Measurements from ENCODE around the gene PNLDC1. TPM values are rescaled to one million over a fixed set of nuclear protein-coding genes. Genes with fewer than 3 reads are reported as not detected.
"Not testable (repeated sequence)": the region's sequence is repeated elsewhere in the genome, so short reads cannot be mapped to it uniquely, and the experiment has no call there.

The PNLDC1 gene
- total and polyA plus RNA-seq, 9 of the 15 experiments (the other 6 are each of a cell fraction or from before 2014, with no cell fraction given), result 0.12 TPM; not detected in 8

DNA sequence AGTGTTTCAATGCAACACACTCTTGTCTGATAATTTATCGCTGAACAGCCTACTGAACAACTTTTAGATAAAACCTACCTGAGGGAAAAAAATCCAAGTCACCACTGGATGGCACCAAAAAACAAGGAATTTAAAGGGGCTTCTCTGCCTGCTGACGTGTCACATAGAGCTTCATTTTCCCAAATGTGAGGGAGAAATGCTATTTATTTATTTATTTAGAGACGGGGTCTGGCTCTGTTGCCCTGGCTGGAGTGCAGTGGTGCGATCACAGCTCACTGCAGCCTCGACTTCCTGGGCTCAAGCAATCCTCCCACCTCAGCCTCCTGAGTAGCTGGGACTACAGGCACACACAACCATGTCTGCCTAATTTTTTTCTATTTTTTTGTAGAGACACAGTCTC is 63.3 kb downstream of the PNLDC1 start:
- not testable (repeated sequence) for H3K9me3 ChIP-seq (replicated peaks; ENCODE audit: control insufficient read depth, insufficient read depth, low read depth, low read length); H3K4me2 ChIP-seq (ENCODE audit: insufficient read depth, low read length); H2AFZ ChIP-seq (ENCODE audit: low read depth, low read length); H3K9ac ChIP-seq (ENCODE audit: insufficient read depth in 1 of 2, low read depth in 2 of 2, low read length in 2 of 2); H3K79me2 ChIP-seq (ENCODE audit: control insufficient read depth, insufficient read depth, low read length); H4K20me1 ChIP-seq (replicated peaks; ENCODE audit: control insufficient read depth, insufficient read depth, low read length); H3K36me3 ChIP-seq (ENCODE audit: control insufficient read depth, insufficient read depth, low read length); H3K4me3 ChIP-seq; H3K9me1 ChIP-seq (ENCODE audit: control insufficient read depth, insufficient read depth, low read length); BruUV-seq (replicated peaks); H3K4me1 ChIP-seq (replicated peaks in 1 of 2; ENCODE audit: control insufficient read depth in 2 of 2, insufficient read depth in 2 of 2, low read length in 2 of 2); H3K27ac ChIP-seq (ENCODE audit: extremely low read depth, low read depth, low read length); TF ChIP-seq ATF1 (CRISPR knock-in tag; IDR thresholded peaks at IDR 0.05)
- peaks cover 18 to 32% of the 10 kb centered on the region in 2 experiments for H3K27me3 ChIP-seq (ENCODE audit: control insufficient read depth in 2 of 2, insufficient read depth in 2 of 2, low read length in 2 of 2)
- CTCF ChIA-PET (ENCODE audit: low intra/inter-chr PET ratio), result interaction anchor here (0.7 to 1.8 kb wide), 7 partner anchors 75 to 593 kb away, joined by 3 to 19 read pairs (median 4); no protein-coding TSS in a partner anchor
- FAIRE-seq (peak; percentile 72), DNase-seq (ENCODE audit: extremely low read depth in 1 of 4, low spot score in 3 of 4) (peak; percentile 40 to 77 (median 62)), ATAC-seq (peak; percentile 87)
- intact Hi-C loops (cut with micrococcal nuclease), result loop anchor here (1.0 to 10.0 kb wide), 6 partner anchors 78 to 671 kb away; no protein-coding TSS in a partner anchor
- 3% methylated on average over 5 of the region's 5 CpGs for WGBS (ENCODE audit: insufficient coverage, low coverage, missing lambda C conversion rate)
- in situ Hi-C loops (cut with MboI), result loop anchor here (10.0 kb wide), 1 partner anchor 591 kb away; no protein-coding TSS in a partner anchor
- POLR2A ChIA-PET, result interaction anchor here (0.7 to 1.0 kb wide), 2 partner anchors 19 to 24 kb away, joined by 3 read pairs; no protein-coding TSS in a partner anchor
- TF ChIP-seq MAZ (CRISPR knock-in tag; conservative IDR thresholded peaks at IDR 0.05 in 1 of 2, IDR thresholded peaks at IDR 0.05 in 1 of 2) (0 out of 4 replicates have a peak, but pooled peaks of 1 of the 2 experiments have one; percentile 7), CC2D1A (IDR thresholded peaks at IDR 0.05) (0 out of 2 replicates have a peak, but pooled peaks have one; percentile 35), MAFG (tag; conservative IDR thresholded peaks at IDR 0.05) (peak; percentile 47), ATF7 (IDR thresholded peaks at IDR 0.05) (peak; percentile 43; the same call in 1 of the 2 replicates), LCOR (CRISPR knock-in tag; IDR thresholded peaks at IDR 0.05) (0 out of 2 replicates have a peak, but pooled peaks have one; percentile 42), ATF1 (tag; IDR thresholded peaks at IDR 0.05) (peak; percentile 84), RAD21 (CRISPR knock-in tag; conservative IDR thresholded peaks at IDR 0.05 in 1 of 2, IDR thresholded peaks at IDR 0.05 in 1 of 2) (peak; percentile 92 to 94), ZNF121 (CRISPR knock-in tag; conservative IDR thresholded peaks at IDR 0.05) (peak; percentile 62), CREB1 (IDR thresholded peaks at IDR 0.05) (0 out of 2 replicates have a peak, but pooled peaks have one; percentile 10), CREB1 (CRISPR knock-in tag; IDR thresholded peaks at IDR 0.05) (0 out of 2 replicates have a peak, but pooled peaks have one; percentile 23), BCOR (IDR thresholded peaks at IDR 0.05) (peak; percentile 47; the same call in 1 of the 2 replicates), MEIS2 (IDR thresholded peaks at IDR 0.05; ENCODE audit: partially characterized antibody) (peak; percentile 18)
- TF ChIP-seq, protein P1, sequence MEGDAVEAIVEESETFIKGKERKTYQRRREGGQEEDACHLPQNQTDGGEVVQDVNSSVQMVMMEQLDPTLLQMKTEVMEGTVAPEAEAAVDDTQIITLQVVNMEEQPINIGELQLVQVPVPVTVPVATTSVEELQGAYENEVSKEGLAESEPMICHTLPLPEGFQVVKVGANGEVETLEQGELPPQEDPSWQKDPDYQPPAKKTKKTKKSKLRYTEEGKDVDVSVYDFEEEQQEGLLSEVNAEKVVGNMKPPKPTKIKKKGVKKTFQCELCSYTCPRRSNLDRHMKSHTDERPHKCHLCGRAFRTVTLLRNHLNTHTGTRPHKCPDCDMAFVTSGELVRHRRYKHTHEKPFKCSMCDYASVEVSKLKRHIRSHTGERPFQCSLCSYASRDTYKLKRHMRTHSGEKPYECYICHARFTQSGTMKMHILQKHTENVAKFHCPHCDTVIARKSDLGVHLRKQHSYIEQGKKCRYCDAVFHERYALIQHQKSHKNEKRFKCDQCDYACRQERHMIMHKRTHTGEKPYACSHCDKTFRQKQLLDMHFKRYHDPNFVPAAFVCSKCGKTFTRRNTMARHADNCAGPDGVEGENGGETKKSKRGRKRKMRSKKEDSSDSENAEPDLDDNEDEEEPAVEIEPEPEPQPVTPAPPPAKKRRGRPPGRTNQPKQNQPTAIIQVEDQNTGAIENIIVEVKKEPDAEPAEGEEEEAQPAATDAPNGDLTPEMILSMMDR (IDR thresholded peaks at IDR 0.05 in 2 of 3, conservative IDR thresholded peaks at IDR 0.05 in 1 of 3; ENCODE audit: insufficient read depth in 2 of 3, low read depth in 1 of 3, low read length in 3 of 3), result peak; percentile 58 to 83 (median 59); a peak in 5 of 6 replicates
- TF ChIP-seq, protein P2, sequence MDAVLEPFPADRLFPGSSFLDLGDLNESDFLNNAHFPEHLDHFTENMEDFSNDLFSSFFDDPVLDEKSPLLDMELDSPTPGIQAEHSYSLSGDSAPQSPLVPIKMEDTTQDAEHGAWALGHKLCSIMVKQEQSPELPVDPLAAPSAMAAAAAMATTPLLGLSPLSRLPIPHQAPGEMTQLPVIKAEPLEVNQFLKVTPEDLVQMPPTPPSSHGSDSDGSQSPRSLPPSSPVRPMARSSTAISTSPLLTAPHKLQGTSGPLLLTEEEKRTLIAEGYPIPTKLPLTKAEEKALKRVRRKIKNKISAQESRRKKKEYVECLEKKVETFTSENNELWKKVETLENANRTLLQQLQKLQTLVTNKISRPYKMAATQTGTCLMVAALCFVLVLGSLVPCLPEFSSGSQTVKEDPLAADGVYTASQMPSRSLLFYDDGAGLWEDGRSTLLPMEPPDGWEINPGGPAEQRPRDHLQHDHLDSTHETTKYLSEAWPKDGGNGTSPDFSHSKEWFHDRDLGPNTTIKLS (IDR thresholded peaks at IDR 0.05; ENCODE audit: borderline replicate concordance, low read depth), result peak; percentile 94
